HUES6 (cell line): Measurements from ENCODE around the gene ECE2.
"Not testable (repeated sequence)": the region's sequence is repeated elsewhere in the genome, so short reads cannot be mapped to it uniquely, and the experiment has no call there.

Experiments
- H3K27ac ChIP-seq: 2 replicates; pipeline ENCODE4 v1.7.0; 2013; ENCODE audit warnings: low read depth, mild to moderate bottlenecking, low read length, inconsistent platforms
- H3K27me3 ChIP-seq: 2 replicates; pipeline ENCODE4 v1.6.1; 2013; ENCODE audit warnings: low read length; ENCODE audit not compliant: control insufficient read depth, insufficient read depth
- H3K36me3 ChIP-seq: 2 replicates; pipeline ENCODE4 v1.6.1; 2013; ENCODE audit warnings: low read length; ENCODE audit not compliant: control insufficient read depth, insufficient read depth
- H3K4me1 ChIP-seq: 2 replicates; pipeline ENCODE4 v1.6.1; 2013; ENCODE audit warnings: low read length; ENCODE audit not compliant: control insufficient read depth, insufficient read depth
- H3K4me3 ChIP-seq: 2 replicates; pipeline ENCODE4 v1.5.1; 2013; ENCODE audit warnings: low read depth, low read length
- H3K9ac ChIP-seq: one replicate; pipeline ENCODE4 v1.6.1; 2013; ENCODE audit warnings: mild to moderate bottlenecking, low read length
- H3K9me3 ChIP-seq: 2 replicates; pipeline ENCODE4 v1.6.1; 2013; ENCODE audit warnings: low read depth, low read length; ENCODE audit not compliant: control insufficient read depth, insufficient read depth

Gene ECE2

GRCh38 chr3:184259878-184260723 lies 15.7 kb upstream of the ECE2 start:
- H3K27me3 ChIP-seq: peaks cover 70% of the 10 kb centered on the region
- H3K4me3 ChIP-seq: peak overlapping the region; percentile 65
- H3K9ac ChIP-seq: peak overlapping the region; percentile 62

DNA sequence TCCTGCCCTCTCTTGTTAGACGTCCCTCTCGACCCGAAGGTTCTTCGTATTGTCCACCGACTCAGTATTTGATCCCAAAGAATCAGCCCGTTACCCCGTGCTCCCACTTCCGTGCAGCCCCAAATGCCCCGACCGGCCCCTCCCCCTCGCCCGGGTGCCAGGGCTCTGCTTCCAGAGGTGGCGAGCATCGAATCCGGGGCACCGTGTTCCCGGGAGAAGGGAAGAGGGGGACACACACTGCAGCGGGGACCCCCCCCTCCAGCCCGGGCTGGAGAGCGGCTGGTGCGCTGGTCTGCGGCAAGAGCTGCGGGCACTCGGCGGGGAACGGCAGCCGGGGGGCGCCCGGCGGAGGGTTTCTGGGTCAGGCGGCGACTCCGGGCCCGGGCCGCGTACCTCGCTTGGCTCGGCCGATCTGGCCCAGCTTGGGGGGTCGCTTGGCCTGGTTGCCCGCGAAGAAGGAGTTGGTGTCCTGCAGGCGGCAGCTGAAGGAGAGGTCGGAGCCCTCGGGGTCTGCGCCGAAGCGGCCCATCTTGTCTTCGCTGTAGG lies 15.0 kb upstream of the ECE2 start:
- Histone ChIP-seq H3K36me3 (peaks cover 3% of the 10 kb centered on the region; the same call in 1 of the 2 replicates), H3K4me3 (peak overlapping the region; percentile 65), H3K27ac (no peak overlapping the region), H3K9ac (peak overlapping the region; percentile 62), H3K27me3 (peaks cover 71% of the 10 kb centered on the region), H3K9me3 (no peaks in the 10 kb centered on the region), H3K4me1 (peaks cover 10% of the 10 kb centered on the region)

More at GRCh38 chr3:184259878-184260723, 15.7 kb upstream of the ECE2 start:
- Histone ChIP-seq H3K9me3 (no peaks in the 10 kb centered on the region), H3K4me1 (peaks cover 10% of the 10 kb centered on the region), H3K27ac (no peak overlapping the region), H3K36me3 (peaks cover 3% of the 10 kb centered on the region; the same call in 1 of the 2 replicates)

- Histone ChIP-seq H3K27me3 (peaks cover 71% of the 10 kb centered on the region), H3K27ac (no peak within 1 kb of the TSS), H3K9me3 (no peaks in the 10 kb centered on the region), H3K9ac (peak within 1 kb of the TSS; percentile 62), H3K36me3 (peaks cover 3% of the 10 kb centered on the region; the same call in 1 of the 2 replicates), H3K4me3 (peak within 1 kb of the TSS; percentile 65), H3K4me1 (peaks cover 10% of the 10 kb centered on the region)
Measured at GRCh38 chr3:184261270-184261853, 14.5 kb upstream of the ECE2 start, which contains the start of gene CAMK2N2. Gene CAMK2N2, minus strand, starts transcription at chr3:184261553. Its CDS starts 268 bp downstream, at chr3:184261285.

- Histone ChIP-seq H3K27ac (no peak overlapping the region), H3K9ac (peak overlapping the region; percentile 52), H3K27me3 (peaks cover 71% of the 10 kb centered on the region)
Measured at GRCh38 chr3:184261854-184262763, 13.7 kb upstream of the ECE2 start.

DNA sequence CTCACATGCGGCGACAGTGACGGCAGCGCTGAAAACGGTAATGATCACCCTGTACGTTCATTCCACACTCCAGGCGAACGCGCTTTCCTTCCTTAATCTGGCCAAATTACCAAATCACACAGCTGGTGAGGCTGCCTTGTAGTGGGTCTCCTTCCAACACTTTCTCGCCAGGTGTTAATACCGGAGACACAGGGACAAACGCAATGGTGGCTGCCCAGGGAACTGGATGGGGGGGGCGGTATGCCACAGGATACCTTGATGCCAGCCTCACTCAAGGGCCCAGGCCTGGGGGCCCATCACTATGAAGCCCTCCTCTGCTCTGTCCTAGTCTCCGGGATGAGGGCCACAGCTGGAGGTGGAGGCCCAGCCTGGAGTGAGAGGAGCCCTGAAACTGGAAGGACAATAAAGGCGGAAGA lies 13.1 kb upstream of the ECE2 start:
- peak overlapping the region; percentile 65 for H3K4me3 ChIP-seq
- H3K9me3 ChIP-seq: no peaks in the 10 kb centered on the region; the same call in 1 of the 2 replicates
- peaks cover 10% of the 10 kb centered on the region for H3K4me1 ChIP-seq
- H3K9ac ChIP-seq: no peak overlapping the region
- H3K27ac ChIP-seq: no peak overlapping the region
- peaks cover 3% of the 10 kb centered on the region; the same call in 1 of the 2 replicates for H3K36me3 ChIP-seq
- H3K27me3 ChIP-seq: peaks cover 64% of the 10 kb centered on the region

More at GRCh38 chr3:184261854-184262763, 13.7 kb upstream of the ECE2 start:
- H3K4me1 ChIP-seq: peaks cover 10% of the 10 kb centered on the region
- peak overlapping the region; percentile 65 for H3K4me3 ChIP-seq
- H3K36me3 ChIP-seq: peaks cover 3% of the 10 kb centered on the region; the same call in 1 of the 2 replicates
- H3K9me3 ChIP-seq: no peaks in the 10 kb centered on the region

DNA sequence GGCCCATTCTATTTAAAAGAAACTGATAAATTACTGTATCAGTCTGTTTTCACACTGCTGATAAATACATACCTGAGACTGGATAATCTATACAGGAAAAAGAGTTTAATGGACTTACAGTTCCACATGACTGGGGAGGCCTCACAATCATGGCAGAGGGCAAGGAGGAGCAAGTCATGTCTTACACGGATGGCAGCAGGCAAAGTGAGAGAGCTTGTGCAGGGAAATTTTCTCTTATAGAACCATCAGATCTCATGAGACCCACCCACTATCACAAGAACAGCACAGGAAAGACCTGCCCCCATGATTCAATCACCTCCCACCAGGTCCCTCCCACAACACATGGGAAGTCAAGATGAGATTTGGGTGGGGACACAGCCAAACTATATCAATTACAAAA lies 8.6 kb upstream of the ECE2 start:
- not testable (repeated sequence) for H3K9ac ChIP-seq, H3K27ac ChIP-seq

DNA sequence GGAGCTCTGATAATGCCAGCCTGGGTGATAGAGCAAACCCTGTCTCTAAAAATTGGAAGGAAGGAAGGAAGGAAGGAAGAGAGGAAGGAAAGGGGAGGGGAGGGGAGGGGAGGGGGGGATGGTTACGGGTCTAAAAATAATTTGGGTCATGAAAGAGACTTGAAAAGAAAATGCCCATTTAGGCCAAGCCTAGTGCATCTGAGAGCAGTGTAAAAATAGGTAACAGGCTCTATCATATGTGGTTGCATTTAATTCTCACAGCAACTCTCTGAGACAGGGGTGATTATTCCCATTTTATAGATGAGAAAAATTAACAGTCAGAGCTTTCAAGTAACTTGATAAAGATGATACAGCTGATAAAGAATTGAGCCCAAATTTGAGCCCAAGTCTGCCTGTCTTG lies 3.6 kb upstream of the ECE2 start:
- Histone ChIP-seq H3K9me3 (no peaks in the 10 kb centered on the region; the same call in 1 of the 2 replicates), H3K36me3 (no peaks in the 10 kb centered on the region), H3K4me1 (peaks cover 4% of the 10 kb centered on the region; the same call in 1 of the 2 replicates), H3K27me3 (peaks cover 33% of the 10 kb centered on the region), H3K4me3 (no peak overlapping the region), H3K9ac (no peak overlapping the region), H3K27ac (no peak overlapping the region)

More for the DNA sequence above, 8.6 kb upstream of the ECE2 start:
- not testable (repeated sequence) for H3K36me3 ChIP-seq, H3K4me3 ChIP-seq, H3K4me1 ChIP-seq, H3K9me3 ChIP-seq
- H3K27me3 ChIP-seq: peaks cover 27% of the 10 kb centered on the region

GRCh38 chr3:184275381-184275701 lies 481 bp upstream of the ECE2 start:
- Histone ChIP-seq H3K27ac (no peak overlapping the region), H3K9me3 (no peaks in the 10 kb centered on the region), H3K36me3 (no peaks in the 10 kb centered on the region), H3K4me1 (peaks cover 4% of the 10 kb centered on the region; the same call in 1 of the 2 replicates), H3K9ac (no peak overlapping the region), H3K4me3 (peak overlapping the region; percentile 53), H3K27me3 (peaks cover 58% of the 10 kb centered on the region)

GRCh38 chr3:184277366-184277765 lies 1.5 kb downstream of the ECE2 start:
- peaks cover 4% of the 10 kb centered on the region; the same call in 1 of the 2 replicates for H3K4me1 ChIP-seq
- peaks cover 65% of the 10 kb centered on the region for H3K27me3 ChIP-seq
- no peaks in the 10 kb centered on the region for H3K9me3 ChIP-seq
- no peaks in the 10 kb centered on the region for H3K36me3 ChIP-seq
- H3K9ac ChIP-seq: no peak overlapping the region
- no peak overlapping the region for H3K4me3 ChIP-seq
- no peak overlapping the region for H3K27ac ChIP-seq

DNA sequence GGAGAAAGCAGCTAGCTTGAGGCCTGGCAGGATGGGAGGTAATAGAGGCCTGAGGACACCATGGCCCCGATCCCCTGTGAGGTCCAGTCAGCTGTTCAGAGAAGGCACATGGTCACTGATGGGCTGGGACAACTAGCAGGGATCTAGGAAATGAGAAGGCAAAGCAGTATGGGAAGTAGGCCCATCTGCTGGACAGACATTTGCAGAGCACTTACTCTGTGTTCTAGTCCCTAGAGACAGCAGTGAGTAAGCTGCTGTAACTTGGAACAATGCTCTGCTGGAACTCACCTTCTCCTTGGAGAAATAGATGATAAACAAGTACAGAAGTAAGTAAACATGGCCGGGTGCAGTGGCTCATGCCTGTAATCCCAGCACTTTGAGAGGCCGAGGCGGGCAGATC lies 7.1 kb downstream of the ECE2 start:
- peaks cover 32% of the 10 kb centered on the region for H3K27me3 ChIP-seq
- no peaks in the 10 kb centered on the region for H3K9me3 ChIP-seq

More for the DNA sequence above, 7.1 kb downstream of the ECE2 start:
- Histone ChIP-seq H3K4me3 (no peak overlapping the region), H3K9ac (no peak overlapping the region), H3K27ac (no peak overlapping the region), H3K36me3 (no peaks in the 10 kb centered on the region), H3K4me1 (no peaks in the 10 kb centered on the region)
